ENCODE data around the gene SLC7A5.
"Not testable (repeated sequence)": the region's sequence is repeated elsewhere in the genome, so short reads cannot be mapped to it uniquely, and the experiment has no call there.

SLC7A5 gene

DNA sequence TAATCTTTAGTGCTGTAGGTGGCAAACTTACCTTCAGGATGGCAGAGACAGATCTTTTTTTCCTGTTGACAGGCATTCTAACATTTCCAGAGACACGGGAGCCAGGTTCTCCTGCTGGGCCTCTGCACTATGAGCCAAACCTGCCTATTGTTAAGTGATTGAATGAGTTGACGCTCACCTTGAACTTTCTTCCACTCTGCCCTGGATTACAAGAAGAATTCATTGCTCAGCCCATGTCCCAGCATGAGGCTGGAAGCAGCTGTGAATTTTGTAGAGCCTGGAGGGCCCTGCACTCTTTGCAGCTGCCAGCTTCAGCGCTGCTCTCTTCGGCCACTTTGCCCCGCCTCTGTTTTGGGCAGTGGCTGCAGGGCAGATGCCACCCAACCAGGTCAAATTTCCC, 9.4 kb upstream of the SLC7A5 start:
- Histone ChIP-seq H3F3A (ENCODE audit: insufficient read depth, low read length) (no peaks in the 10 kb centered on the region), H3K4me3 (ENCODE audit: low read depth, low read length, poor library complexity, severe bottlenecking) (no peak overlapping the region), H3K9ac (ENCODE audit: low read length) (no peak overlapping the region), H3K4me1 (ENCODE audit: insufficient read depth, low read length, severe bottlenecking) (peaks cover 26% of the 10 kb centered on the region), H3K9me2 (ENCODE audit: low read depth, low read length) (no peaks in the 10 kb centered on the region), H3K79me2 (ENCODE audit: insufficient read depth, low read length) (no peaks in the 10 kb centered on the region), H2AFZ (ENCODE audit: low read length) (no peak overlapping the region), H3K27ac (ENCODE audit: low read depth, low read length, poor library complexity, severe bottlenecking) (no peak overlapping the region), H3K27me3 (ENCODE audit: insufficient read depth, low read length) (peaks cover 3% of the 10 kb centered on the region; the same call in 1 of the 2 replicates), H3K9me3 (ENCODE audit: low read length) (no peaks in the 10 kb centered on the region), H4K20me1 (ENCODE audit: insufficient read depth, low read length) (no peaks in the 10 kb centered on the region), H3K36me3 (ENCODE audit: insufficient read depth, low read length) (no peaks in the 10 kb centered on the region; the same call in 1 of the 2 replicates), H3K4me2 (ENCODE audit: low read length) (no peak overlapping the region)
- no peak for TF ChIP-seq EZH2 (IDR thresholded peaks at IDR 0.05; ENCODE audit: borderline replicate concordance, low read length)
- TF ChIP-seq, protein P1, sequence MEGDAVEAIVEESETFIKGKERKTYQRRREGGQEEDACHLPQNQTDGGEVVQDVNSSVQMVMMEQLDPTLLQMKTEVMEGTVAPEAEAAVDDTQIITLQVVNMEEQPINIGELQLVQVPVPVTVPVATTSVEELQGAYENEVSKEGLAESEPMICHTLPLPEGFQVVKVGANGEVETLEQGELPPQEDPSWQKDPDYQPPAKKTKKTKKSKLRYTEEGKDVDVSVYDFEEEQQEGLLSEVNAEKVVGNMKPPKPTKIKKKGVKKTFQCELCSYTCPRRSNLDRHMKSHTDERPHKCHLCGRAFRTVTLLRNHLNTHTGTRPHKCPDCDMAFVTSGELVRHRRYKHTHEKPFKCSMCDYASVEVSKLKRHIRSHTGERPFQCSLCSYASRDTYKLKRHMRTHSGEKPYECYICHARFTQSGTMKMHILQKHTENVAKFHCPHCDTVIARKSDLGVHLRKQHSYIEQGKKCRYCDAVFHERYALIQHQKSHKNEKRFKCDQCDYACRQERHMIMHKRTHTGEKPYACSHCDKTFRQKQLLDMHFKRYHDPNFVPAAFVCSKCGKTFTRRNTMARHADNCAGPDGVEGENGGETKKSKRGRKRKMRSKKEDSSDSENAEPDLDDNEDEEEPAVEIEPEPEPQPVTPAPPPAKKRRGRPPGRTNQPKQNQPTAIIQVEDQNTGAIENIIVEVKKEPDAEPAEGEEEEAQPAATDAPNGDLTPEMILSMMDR (IDR thresholded peaks at IDR 0.05; ENCODE audit: low read length), result no peak

DNA sequence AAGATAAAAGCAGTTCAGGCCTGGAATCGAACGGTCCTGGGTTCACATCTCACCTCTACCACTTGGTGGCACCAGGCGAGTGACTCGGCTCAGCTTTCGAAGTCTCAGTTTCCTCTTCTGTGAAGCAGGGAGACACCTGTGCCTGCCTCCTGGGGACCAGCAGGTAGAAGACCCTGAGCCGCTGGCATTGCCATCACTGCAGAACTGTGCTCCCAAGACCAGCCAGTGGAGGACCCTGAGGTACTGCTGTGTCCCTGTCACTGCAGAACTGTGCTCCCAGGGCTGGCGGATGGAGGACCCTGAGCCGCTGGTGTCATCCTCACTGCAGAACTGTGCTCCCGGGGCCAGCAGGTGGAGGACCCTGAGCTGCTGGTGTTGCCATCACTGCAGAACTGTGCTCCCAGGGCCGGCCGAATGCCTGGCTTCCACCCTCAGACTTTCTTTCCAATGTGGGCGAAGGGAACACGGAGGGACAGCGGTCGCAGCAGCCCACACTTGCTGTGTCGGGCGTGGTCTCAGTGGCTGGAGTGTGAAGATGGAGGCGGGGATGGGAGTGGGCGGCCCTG, 8.7 kb upstream of the SLC7A5 start:
- no peaks in the 10 kb centered on the region for H3F3A ChIP-seq (ENCODE audit: insufficient read depth, low read length)
- H3K4me3 ChIP-seq (ENCODE audit: low read depth, low read length, poor library complexity, severe bottlenecking), result no peak overlapping the region
- no peaks in the 10 kb centered on the region for H3K9me3 ChIP-seq (ENCODE audit: low read length)
- no peaks in the 10 kb centered on the region for H3K79me2 ChIP-seq (ENCODE audit: insufficient read depth, low read length)
- peaks cover 3% of the 10 kb centered on the region; the same call in 1 of the 2 replicates for H3K27me3 ChIP-seq (ENCODE audit: insufficient read depth, low read length)
- no peaks in the 10 kb centered on the region for H3K9me2 ChIP-seq (ENCODE audit: low read depth, low read length)
- TF ChIP-seq EZH2 (IDR thresholded peaks at IDR 0.05; ENCODE audit: borderline replicate concordance, low read length), result no peak
- TF ChIP-seq, protein P1 (IDR thresholded peaks at IDR 0.05; ENCODE audit: low read length), result peak; percentile 59
- no peak overlapping the region for H3K27ac ChIP-seq (ENCODE audit: low read depth, low read length, poor library complexity, severe bottlenecking)
- H3K4me1 ChIP-seq (ENCODE audit: insufficient read depth, low read length, severe bottlenecking), result peaks cover 26% of the 10 kb centered on the region
- H4K20me1 ChIP-seq (ENCODE audit: insufficient read depth, low read length), result no peaks in the 10 kb centered on the region
- H2AFZ ChIP-seq (ENCODE audit: low read length), result no peak overlapping the region
- H3K4me2 ChIP-seq (ENCODE audit: low read length), result no peak overlapping the region
- no peaks in the 10 kb centered on the region; the same call in 1 of the 2 replicates for H3K36me3 ChIP-seq (ENCODE audit: insufficient read depth, low read length)
- no peak overlapping the region for H3K9ac ChIP-seq (ENCODE audit: low read length)

DNA sequence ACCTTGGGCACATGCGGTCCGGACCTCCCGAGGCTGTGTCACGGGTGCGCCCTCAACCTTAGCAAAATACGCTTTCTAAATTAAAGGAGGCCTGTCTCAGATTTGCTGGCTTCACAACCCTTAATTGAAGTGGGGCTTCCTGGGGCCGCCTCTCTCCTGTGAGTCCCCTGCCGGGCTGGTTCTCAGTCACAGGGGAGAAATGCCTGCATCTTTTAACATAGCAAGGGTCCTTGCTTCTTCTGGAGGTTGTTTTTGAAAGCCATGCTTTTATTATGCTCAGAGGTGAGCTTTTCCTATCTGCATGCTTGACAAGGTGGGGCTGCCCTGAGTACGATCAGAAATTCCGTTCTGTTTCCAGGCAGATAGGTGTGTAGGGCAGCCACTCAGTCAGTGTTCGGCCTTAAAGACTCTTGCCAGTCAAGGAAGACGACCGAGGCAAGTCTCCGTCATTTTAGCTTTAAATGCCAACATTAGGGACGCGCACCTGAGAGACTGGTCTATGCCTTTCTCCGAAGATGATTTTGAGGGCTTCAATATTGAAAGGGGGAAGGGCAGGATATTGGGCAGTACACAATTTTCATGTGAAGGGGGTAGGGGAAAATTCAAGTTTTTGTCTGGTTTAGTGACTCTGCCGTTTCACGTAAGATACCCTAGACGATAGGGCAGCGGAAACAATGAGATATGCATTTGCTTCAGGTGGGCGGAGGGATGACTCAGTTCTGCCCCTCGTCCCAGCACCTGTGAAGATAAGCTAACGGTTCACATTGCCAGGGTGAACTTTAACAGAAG, 5.5 kb upstream of the SLC7A5 start:
- Histone ChIP-seq H3K27me3 (ENCODE audit: insufficient read depth, low read length) (peaks cover 3% of the 10 kb centered on the region; the same call in 1 of the 2 replicates), H3K27ac (ENCODE audit: low read depth, low read length, poor library complexity, severe bottlenecking) (peak overlapping the region; percentile 88), H3K9me3 (ENCODE audit: low read length) (no peaks in the 10 kb centered on the region), H4K20me1 (ENCODE audit: insufficient read depth, low read length) (no peaks in the 10 kb centered on the region), H3K4me3 (ENCODE audit: low read depth, low read length, poor library complexity, severe bottlenecking) (peak overlapping the region; percentile 42), H2AFZ (ENCODE audit: low read length) (no peak overlapping the region), H3K79me2 (ENCODE audit: insufficient read depth, low read length) (no peaks in the 10 kb centered on the region), H3F3A (ENCODE audit: insufficient read depth, low read length) (no peaks in the 10 kb centered on the region), H3K9me2 (ENCODE audit: low read depth, low read length) (no peaks in the 10 kb centered on the region), H3K4me2 (ENCODE audit: low read length) (peak overlapping the region; percentile 67), H3K4me1 (ENCODE audit: insufficient read depth, low read length, severe bottlenecking) (peaks cover 44% of the 10 kb centered on the region), H3K9ac (ENCODE audit: low read length) (peak overlapping the region; percentile 43), H3K36me3 (ENCODE audit: insufficient read depth, low read length) (no peaks in the 10 kb centered on the region; the same call in 1 of the 2 replicates)
- TF ChIP-seq EZH2 (IDR thresholded peaks at IDR 0.05; ENCODE audit: borderline replicate concordance, low read length), result no peak
- TF ChIP-seq, protein P1 (IDR thresholded peaks at IDR 0.05; ENCODE audit: low read length), result no peak

DNA sequence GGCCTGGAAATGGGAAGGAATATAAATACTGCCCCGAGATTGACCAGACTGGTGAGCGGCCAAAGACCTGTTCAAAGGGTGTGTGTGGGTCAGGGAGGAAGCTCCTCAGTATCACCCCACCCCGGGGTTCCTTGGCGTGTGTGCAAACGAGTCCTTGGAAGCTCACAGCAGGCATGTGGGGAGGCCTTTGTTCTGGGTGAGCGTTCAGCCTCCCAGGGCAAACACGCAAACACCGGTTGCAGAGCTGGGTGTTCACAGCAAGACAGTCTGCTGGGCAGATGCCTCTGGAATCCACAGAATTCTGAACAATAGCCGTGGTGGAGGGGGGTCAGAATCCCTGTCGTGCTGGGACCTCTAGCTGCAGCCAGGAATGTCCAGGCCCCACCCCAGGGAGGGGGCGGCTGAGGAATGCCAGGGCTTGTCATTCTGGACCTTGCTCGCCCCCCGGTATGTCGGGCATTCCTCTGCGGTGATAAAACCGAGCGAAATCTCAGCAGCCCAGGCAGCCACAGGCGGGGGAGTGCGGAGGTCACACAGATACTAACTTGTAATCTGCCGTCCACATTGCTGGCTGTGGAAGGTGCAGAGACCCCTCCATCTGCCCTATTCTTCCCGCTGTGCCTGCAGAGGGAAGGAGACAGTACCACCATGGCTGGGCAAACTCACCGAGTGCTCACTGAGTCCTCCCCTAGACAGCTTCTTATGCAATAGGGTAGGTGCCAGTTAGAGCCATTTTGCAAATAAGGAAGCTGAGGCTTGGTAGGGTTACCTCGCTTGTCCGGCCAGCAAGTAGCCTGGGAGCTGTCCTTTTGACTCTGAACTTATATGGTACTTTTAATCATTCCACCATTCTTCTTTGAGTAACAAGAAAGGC, 1.3 kb upstream of the SLC7A5 start:
- H3K36me3 ChIP-seq (ENCODE audit: insufficient read depth, low read length), result peaks cover 23% of the 10 kb centered on the region
- peaks cover 53% of the 10 kb centered on the region for H3K4me1 ChIP-seq (ENCODE audit: insufficient read depth, low read length, severe bottlenecking)
- H3K4me3 ChIP-seq (ENCODE audit: low read depth, low read length, poor library complexity, severe bottlenecking); H4K20me1 ChIP-seq (ENCODE audit: insufficient read depth, low read length); H3K27me3 ChIP-seq (ENCODE audit: insufficient read depth, low read length); H3K4me2 ChIP-seq (ENCODE audit: low read length); H3F3A ChIP-seq (ENCODE audit: insufficient read depth, low read length); H2AFZ ChIP-seq (ENCODE audit: low read length); H3K9me2 ChIP-seq (ENCODE audit: low read depth, low read length); H3K9me3 ChIP-seq (ENCODE audit: low read length): not testable (repeated sequence)
- peak overlapping the region; percentile 52 for H3K9ac ChIP-seq (ENCODE audit: low read length)
- peak overlapping the region; percentile 84 for H3K27ac ChIP-seq (ENCODE audit: low read depth, low read length, poor library complexity, severe bottlenecking)
- H3K79me2 ChIP-seq (ENCODE audit: insufficient read depth, low read length), result peaks cover 36% of the 10 kb centered on the region
